GM18870 (cell line): ENCODE measurements around the gene C2CD5.

Experiments
- ATAC-seq: cut with Tn5 transposase; IDR thresholded peaks from one replicate; pipeline ENCODE4 v1.9.1; 2021; ENCODE audit warnings: moderate library complexity; ENCODE audit not compliant: unreplicated experiment

C2CD5 gene

DNA sequence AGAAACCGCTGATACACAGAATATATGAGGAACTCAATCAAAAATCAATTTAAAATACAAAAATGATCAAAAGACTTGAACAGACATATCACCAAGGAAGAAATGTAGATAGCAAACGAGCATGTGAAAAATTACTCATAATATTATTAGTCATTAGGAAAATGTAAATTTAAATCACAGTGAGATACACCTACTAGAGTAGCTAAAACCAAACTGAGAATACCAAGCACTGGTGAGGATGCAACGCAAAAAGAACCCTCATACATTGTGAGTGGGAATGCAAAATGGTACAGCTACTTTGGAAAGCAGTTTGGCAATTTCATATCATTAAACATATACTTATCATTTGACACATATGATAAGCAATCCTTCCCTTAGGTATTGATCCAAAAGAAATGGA is 108.8 kb downstream of the C2CD5 start:
- ATAC-seq: no peak

DNA sequence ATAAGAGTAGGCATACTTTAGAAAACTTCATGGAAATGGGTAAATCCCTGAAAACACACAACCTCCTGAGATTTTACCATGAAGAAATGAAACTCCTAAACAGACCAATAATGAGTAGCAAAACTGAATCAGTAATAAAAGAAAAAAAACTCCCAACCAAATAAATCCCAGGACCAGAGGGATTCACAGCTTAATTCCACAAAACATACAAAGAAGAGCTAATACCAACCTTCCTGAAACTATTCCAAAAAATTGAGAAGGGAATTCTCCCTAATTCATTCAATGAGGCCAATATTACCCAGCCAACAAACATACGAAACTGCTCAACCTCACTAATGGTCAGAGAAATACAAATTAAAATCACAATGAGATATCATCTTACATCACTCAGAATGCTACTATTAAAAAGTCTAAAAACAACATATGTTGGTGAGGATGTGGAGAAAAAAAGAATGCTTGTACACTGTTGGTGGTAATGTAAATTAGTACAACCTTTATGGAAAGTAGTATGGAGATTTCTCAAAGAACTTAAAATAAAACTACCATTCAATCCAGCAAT is 112.6 kb downstream of the C2CD5 start:
- ATAC-seq: no peak

DNA sequence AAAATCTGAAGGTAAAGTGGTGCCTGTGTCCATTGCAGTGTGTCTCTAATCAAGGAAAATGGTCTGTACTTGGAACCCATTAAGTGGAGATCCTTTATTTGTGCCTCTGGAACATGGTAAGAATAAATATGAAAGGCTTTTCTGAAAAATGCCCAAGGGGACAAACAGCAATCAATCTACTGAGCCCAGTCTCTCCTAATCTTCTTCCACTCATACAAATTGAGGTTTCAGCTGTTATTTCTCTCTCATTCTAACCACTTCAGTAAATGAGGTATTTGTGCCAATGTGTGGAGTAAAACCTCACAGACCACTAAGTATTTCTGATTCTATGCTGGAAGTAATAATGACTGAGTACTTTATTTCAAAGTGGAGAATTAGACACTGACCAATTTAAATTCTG is 127.5 kb downstream of the C2CD5 start:
- no peak for ATAC-seq

DNA sequence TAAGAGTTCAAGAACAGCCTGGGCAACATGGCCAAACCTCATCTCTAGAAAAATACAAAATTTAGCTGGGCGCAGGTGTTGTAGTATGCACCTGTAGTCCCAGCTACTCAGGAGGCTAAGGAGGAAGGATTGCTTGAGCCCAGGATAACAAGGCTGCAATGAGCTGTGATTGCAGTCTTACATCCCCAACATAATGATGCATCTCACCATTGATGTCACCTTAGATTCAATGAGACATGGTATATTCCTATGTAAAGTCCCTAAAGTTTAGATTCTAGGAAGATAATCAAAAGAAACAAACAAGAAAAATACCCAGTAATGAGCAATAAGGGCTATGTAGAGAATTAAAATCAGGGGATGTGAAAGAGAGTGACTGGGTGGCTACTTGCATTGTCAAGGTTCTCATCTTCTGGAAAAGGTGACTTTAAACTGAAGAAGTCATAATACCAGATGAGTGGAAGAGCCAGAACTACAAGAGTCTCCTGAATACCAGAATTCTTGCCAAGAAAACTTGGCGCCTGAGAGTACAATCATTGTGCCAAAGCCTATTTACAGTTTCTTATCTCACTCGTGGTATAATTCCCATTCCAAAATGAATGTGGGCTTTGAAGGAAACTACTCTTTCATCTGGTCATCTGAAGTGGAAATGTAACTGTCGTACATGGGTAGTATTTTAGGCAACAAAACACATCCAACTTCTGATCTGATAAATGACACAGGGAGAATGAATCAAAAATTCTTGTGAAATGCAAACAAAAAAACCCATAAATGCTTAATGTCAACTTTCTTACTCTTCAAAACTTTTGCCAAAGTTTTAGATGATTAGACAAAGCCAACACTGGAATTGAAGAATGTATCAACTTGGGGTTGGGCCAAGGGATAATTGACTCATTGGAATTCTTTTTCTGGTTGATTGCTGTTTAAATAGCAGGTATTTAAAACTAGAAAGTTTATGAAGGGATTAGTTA is 128.7 kb downstream of the C2CD5 start:
- no peak for ATAC-seq

DNA sequence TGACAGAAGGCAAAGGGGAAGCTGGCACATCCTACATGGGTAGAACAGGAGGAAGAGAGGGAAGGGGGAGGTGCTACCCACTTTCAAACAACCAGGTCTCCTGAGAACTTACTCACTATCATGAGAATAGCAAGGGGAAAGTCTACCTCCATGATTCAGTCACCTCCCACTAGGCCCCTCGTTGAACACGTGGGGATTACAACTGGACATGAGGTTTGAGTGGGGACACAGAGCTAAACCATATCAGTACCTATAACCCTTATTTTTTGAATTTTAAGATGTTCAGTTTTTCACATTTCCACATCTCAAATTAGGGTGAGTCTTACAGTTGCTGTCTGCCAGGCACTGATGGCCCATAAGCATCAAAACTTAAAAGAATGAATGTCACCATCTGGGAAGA is 129.6 kb downstream of the C2CD5 start:
- ATAC-seq: no peak

- no peak for ATAC-seq
Measured at GRCh38 chr12:22413592-22413991, 130.8 kb downstream of the C2CD5 start.

DNA sequence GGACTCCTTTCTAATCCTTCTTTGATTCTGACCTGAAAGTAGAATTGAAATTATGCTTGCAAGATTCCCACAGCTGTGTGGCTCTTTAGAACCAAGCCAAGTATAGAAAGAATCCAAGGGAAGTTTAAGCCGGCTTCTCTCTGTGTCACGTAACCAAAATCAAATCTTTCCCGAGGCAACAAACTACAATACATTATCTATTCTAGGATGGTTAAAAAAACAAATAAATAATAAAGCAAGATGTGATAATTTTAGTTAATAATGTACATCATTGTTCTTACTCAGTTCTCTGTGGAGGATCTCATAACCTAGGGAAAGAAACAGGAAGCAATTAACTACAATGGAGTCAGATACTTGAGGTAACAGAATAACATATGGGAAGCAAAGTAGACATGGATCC is 131.8 kb downstream of the C2CD5 start:
- ATAC-seq: no peak

DNA sequence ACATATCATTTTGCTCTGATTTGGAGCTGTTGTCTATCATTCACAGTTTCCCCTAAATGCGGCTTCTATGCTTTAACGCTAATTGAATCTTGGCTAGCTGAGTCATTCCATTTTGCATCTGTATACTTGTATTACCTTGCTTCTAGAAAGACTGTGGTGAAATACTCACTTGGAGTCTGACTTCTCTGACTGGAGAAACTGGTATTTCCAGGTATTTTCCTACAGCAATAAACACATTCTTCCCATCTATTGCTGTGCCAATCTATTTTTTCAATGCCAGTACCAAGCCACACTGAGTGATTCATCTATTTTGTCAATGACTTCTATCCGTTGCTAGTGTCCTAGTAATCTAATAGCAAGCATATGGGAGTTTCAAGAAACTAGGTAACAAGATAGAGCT is 133.9 kb downstream of the C2CD5 start:
- no peak for ATAC-seq

DNA sequence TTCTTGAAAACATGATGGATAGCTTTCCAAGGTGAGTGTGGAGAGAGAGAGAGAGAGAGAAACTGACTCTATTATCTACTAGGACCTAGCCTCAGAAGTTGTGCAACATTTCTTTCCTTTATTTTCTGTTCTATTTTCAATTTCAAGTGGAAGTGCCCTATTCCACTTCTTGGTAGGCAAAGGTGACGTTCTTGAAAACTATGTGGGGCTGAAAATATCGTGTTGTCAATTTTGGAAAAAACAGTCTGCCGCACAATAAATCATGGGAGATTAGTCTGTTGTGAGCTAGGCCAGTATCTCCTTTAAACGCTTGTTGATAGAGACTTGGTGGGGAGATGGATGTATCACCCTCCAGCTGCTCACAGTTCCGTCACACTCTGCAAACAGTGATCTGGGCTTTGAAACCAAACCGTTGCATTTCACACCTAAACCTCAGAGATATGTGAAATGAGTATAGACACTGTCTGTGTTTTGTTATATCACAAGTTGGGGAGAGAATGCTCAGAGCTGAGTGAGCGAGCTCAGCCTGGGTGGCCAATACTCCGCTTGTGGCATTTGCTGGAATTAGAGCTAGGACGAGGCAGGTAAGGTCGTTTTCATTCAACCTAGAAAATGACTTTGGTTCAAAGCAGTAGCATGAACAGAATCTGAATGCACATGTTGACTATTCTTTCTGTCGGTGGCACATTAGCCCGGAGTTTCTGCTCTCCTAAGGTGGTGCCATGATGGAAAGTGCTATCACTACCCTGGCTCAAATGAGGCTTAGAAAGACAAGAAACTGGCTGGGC is 134.8 kb downstream of the C2CD5 start:
- ATAC-seq: peak; percentile 95

DNA sequence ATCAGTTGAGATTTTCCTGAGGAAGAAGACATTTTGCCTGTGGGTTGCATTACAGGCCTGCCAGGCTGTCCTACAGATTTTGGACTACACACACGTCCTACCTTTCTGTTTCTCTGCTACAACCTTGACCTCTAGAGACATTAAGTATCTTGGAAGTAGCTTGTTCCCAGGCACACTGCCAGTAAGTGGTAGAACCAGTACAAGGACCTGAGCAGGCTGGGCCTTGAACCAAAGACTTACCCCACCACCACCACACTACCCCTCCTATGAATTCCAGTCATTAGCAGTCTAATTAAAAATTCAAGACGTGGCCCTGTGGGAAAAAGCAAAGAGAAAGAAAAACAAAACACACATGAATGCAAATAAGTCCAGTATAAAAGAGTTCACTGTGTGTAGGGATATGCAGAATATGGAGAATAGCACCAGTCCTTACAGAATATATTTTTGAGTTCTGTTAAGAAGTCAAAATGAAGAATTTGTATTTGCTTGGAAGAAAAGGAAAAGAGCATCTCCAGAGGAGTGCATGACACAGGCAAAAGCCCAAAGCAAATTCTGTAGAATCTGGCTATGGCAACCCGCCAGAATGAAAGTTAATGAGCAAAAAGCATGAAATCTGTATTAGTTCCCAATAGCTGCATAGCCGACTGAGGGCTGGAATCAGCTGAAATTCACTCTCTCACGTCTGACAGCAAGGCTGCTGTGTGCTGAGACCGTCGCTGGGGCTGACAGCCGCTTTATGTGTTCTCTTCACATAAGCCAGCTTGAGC is 135.5 kb downstream of the C2CD5 start:
- ATAC-seq: no peak

DNA sequence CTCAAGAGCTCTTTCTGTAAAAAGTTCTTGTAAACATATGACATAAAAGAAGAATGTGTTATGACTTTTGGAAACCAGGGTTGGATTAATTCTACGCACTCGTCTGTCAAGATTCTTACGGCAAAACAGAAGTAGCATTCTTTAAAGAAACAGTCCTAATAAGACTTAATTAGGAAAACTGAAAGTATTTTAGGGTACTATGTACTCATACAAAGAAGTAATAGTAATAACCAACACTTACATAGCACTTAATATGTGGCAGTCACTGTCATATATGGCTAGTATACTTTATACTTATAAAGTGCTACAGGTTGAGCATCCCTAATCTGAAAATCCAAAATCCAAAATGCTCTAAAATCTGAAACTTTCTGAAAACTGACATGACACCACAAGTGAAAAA is 136.9 kb downstream of the C2CD5 start:
- ATAC-seq: no peak

GRCh38 chr12:22406627-22407026 is 137.7 kb downstream of the C2CD5 start:
- ATAC-seq: peak; percentile 56

- ATAC-seq: no peak
Measured at GRCh38 chr12:22399464-22400180, 144.7 kb downstream of the C2CD5 start.
